H1 (cell line): ENCODE results near the gene HPS3. TPM values are rescaled to one million over a fixed set of nuclear protein-coding genes. Genes with fewer than 3 reads are reported as not detected.

Experiments used
- KDM1A ChIP-seq: fragments of 200-600, 300-600 bp; sonication (generic); IDR thresholded peaks from 2 replicates; pipeline ENCODE4 v1.7.1; 2016; ENCODE audit warnings: mild to moderate bottlenecking, low read length, borderline replicate concordance
- polyA plus RNA-seq, 7 experiments: library from polyadenylated mRNA; depleted of rRNA in 3 of 7; stranded (reverse) in 5 of 7; unstranded in 2 of 7; fragments of >200 nt in 5 of 7; fragments of 200-250 nt in 2 of 7; gene quantifications; 1 replicate in 5 of 7; 2 replicates in 1 of 7; 4 replicates in 1 of 7; pipeline versions ENCODE4 v1.2.1 to v1.2.3, GENCODE V29; 2011 to 2013; ENCODE audit warnings: missing spikeins in 2 of 7, mixed read lengths in 2 of 7
- total RNA-seq: library from RNA; stranded (reverse); fragmentation: NEBNext Ultra II Directional; extraction: Animal tissue kit (Norgen Biotek cat#: 25700); gene quantifications from 2 replicates; pipeline ENCODE4 v1.2.1, GENCODE V29; 2021
- TF ChIP-seq, protein P1 (sequence below): fragments of 300-600 bp; sonication (generic); IDR thresholded peaks from 2 replicates; pipeline ENCODE4 v1.7.1; 2012; ENCODE audit warnings: low read length, moderate library complexity, mild to moderate bottlenecking, inconsistent platforms; ENCODE audit not compliant: insufficient replicate concordance

HPS3 gene
- total and polyA plus RNA-seq, 2 of the 8 experiments (the other 6 are each of a cell fraction or from before 2014, with no cell fraction given) = 23.7 to 48.7 TPM

DNA sequence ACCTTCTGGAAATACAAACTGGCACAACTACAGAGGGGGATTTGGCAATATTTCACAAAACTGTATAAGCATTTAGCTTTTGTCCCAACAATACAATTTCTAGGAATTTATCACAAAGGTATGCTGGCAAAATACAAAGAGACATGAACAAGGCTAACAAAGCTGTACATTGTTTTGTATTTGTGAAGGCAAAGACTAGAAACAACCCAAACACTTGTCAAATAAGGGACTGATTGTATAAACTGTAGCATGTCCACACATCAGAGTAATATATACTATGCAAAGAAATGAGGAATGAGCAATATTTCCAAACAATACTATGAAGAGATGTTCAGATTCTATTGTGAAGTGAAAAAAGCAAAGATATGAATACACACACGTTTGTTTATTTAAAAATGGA, 65.8 kb downstream of the HPS3 start (continued):
- TF ChIP-seq, protein P1, sequence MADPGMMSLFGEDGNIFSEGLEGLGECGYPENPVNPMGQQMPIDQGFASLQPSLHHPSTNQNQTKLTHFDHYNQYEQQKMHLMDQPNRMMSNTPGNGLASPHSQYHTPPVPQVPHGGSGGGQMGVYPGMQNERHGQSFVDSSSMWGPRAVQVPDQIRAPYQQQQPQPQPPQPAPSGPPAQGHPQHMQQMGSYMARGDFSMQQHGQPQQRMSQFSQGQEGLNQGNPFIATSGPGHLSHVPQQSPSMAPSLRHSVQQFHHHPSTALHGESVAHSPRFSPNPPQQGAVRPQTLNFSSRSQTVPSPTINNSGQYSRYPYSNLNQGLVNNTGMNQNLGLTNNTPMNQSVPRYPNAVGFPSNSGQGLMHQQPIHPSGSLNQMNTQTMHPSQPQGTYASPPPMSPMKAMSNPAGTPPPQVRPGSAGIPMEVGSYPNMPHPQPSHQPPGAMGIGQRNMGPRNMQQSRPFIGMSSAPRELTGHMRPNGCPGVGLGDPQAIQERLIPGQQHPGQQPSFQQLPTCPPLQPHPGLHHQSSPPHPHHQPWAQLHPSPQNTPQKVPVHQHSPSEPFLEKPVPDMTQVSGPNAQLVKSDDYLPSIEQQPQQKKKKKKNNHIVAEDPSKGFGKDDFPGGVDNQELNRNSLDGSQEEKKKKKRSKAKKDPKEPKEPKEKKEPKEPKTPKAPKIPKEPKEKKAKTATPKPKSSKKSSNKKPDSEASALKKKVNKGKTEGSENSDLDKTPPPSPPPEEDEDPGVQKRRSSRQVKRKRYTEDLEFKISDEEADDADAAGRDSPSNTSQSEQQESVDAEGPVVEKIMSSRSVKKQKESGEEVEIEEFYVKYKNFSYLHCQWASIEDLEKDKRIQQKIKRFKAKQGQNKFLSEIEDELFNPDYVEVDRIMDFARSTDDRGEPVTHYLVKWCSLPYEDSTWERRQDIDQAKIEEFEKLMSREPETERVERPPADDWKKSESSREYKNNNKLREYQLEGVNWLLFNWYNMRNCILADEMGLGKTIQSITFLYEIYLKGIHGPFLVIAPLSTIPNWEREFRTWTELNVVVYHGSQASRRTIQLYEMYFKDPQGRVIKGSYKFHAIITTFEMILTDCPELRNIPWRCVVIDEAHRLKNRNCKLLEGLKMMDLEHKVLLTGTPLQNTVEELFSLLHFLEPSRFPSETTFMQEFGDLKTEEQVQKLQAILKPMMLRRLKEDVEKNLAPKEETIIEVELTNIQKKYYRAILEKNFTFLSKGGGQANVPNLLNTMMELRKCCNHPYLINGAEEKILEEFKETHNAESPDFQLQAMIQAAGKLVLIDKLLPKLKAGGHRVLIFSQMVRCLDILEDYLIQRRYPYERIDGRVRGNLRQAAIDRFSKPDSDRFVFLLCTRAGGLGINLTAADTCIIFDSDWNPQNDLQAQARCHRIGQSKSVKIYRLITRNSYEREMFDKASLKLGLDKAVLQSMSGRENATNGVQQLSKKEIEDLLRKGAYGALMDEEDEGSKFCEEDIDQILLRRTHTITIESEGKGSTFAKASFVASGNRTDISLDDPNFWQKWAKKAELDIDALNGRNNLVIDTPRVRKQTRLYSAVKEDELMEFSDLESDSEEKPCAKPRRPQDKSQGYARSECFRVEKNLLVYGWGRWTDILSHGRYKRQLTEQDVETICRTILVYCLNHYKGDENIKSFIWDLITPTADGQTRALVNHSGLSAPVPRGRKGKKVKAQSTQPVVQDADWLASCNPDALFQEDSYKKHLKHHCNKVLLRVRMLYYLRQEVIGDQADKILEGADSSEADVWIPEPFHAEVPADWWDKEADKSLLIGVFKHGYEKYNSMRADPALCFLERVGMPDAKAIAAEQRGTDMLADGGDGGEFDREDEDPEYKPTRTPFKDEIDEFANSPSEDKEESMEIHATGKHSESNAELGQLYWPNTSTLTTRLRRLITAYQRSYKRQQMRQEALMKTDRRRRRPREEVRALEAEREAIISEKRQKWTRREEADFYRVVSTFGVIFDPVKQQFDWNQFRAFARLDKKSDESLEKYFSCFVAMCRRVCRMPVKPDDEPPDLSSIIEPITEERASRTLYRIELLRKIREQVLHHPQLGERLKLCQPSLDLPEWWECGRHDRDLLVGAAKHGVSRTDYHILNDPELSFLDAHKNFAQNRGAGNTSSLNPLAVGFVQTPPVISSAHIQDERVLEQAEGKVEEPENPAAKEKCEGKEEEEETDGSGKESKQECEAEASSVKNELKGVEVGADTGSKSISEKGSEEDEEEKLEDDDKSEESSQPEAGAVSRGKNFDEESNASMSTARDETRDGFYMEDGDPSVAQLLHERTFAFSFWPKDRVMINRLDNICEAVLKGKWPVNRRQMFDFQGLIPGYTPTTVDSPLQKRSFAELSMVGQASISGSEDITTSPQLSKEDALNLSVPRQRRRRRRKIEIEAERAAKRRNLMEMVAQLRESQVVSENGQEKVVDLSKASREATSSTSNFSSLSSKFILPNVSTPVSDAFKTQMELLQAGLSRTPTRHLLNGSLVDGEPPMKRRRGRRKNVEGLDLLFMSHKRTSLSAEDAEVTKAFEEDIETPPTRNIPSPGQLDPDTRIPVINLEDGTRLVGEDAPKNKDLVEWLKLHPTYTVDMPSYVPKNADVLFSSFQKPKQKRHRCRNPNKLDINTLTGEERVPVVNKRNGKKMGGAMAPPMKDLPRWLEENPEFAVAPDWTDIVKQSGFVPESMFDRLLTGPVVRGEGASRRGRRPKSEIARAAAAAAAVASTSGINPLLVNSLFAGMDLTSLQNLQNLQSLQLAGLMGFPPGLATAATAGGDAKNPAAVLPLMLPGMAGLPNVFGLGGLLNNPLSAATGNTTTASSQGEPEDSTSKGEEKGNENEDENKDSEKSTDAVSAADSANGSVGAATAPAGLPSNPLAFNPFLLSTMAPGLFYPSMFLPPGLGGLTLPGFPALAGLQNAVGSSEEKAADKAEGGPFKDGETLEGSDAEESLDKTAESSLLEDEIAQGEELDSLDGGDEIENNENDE = no peak
- TF ChIP-seq KDM1A = no peak
